ENCODE data around the gene GRK5. TPM values are rescaled to one million over a fixed set of nuclear protein-coding genes. Genes with fewer than 3 reads are reported as not detected.

The GRK5 gene
- total and polyA plus RNA-seq, 2 donors: 23.8 to 27.0 TPM

- Histone ChIP-seq H3K4me1 (ENCODE audit: insufficient read depth) (no peaks in the 10 kb centered on the region), H3K27ac (ENCODE audit: low read depth) (no peak overlapping the region), H3K4me3 (ENCODE audit: low read depth, low read length) (no peak overlapping the region), H3K36me3 (ENCODE audit: insufficient read depth) (no peaks in the 10 kb centered on the region)
- 66% methylated on average over 2 of the region's 2 CpGs for WGBS
- DNase-seq (ENCODE audit: extremely low spot score): no peak
Measured at GRCh38 chr10:119352042-119352441, 144.7 kb downstream of the GRK5 start.

DNA sequence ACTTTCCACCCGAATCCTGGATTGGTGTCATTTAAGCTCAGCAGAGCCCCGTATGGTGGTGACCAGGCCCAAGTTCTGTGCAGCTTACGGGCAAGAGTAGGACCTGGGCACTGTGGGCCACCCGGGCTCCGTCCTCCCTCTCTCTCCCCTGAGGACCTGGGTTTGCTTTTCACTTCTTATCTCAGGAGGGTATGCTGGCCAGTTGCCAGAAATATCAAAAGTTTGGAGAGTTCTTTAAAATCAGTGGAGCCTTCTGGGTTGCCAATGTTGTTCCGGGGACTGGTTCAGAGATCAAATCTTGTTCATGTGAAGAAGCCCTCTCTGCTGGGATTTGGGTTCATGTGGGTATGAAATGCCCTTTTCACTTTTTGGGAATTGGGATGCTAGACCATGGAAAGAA is 145.4 kb downstream of the GRK5 start:
- Histone ChIP-seq H3K4me1 (ENCODE audit: insufficient read depth) (no peaks in the 10 kb centered on the region), H3K4me3 (ENCODE audit: low read depth, low read length) (no peak overlapping the region), H3K27ac (ENCODE audit: low read depth) (no peak overlapping the region), H3K36me3 (ENCODE audit: insufficient read depth) (no peaks in the 10 kb centered on the region)
- 88% methylated on average over 6 of the region's 6 CpGs for WGBS
- no peak for DNase-seq (ENCODE audit: extremely low spot score)

GRCh38 chr10:119353421-119353820 is 146.1 kb downstream of the GRK5 start:
- Histone ChIP-seq H3K4me3 (ENCODE audit: low read depth, low read length) (no peak overlapping the region), H3K4me1 (ENCODE audit: insufficient read depth) (no peaks in the 10 kb centered on the region), H3K27ac (ENCODE audit: low read depth) (no peak overlapping the region), H3K36me3 (ENCODE audit: insufficient read depth) (no peaks in the 10 kb centered on the region)
- 75% methylated on average over 2 of the region's 2 CpGs for WGBS
- DNase-seq (ENCODE audit: extremely low spot score): no peak

DNA sequence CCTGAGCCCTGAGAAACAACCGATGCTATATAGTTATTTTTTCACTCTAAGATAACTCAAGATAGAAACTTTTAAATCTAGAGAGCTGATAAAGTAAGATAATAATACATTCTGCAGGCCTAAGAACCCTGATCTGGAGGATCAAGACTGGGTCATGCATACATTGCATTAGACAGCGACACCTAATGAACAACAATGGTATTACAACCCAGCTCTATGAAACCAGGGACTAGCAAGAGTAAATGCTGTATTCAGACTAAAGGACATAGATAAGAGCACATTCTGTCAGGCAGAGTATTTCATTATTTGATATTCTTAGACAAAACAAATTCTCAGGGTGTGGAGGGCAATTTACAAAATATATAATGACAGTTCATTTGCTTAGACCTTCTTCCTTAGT is 148.6 kb downstream of the GRK5 start:
- Histone ChIP-seq H3K4me1 (ENCODE audit: insufficient read depth) (no peaks in the 10 kb centered on the region), H3K27ac (ENCODE audit: low read depth) (no peak overlapping the region), H3K36me3 (ENCODE audit: insufficient read depth) (no peaks in the 10 kb centered on the region), H3K4me3 (ENCODE audit: low read depth, low read length) (no peak overlapping the region)
- 89% methylated on average over 2 of the region's 2 CpGs for WGBS
- DNase-seq (ENCODE audit: extremely low spot score): no peak

DNA sequence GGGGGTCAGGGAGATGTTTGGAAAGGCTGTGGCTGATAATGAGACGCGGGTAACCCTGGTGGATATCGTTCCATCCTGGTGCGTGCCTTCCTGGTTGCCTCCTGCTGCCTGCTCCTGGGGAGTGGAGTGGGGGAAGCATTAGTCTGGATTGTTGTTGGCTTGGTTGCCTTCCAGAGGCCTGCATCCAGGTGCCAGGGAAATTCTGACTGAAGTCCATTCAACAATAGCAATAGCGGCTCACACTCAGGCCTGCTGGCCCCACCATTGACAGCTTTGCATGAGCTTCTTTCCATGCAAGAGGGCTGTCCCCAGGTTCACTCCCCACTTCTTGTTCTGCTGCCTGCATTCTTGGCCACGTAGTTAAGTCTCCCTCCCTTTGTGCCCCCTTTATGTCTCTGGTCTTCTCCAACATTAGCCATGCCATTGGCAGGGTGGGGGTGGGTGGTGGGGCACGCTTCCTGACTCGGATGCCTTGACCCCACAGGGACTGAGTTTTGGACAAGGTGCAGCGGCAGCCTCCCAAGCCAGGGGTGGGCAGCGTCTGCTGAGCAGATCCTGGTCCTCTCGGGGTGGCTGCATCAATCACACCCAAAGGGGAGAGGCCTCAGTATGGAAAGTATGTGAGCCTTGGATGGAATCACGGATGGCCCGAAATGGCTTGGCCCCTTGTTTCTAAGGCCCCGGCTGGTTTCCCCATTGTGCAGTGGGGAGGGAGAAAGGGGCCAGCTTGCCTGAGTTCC is 150.2 kb downstream of the GRK5 start:
- DNase-seq (ENCODE audit: extremely low spot score): no peak
- no peaks in the 10 kb centered on the region for H3K36me3 ChIP-seq (ENCODE audit: insufficient read depth)
- no peaks in the 10 kb centered on the region for H3K4me1 ChIP-seq (ENCODE audit: insufficient read depth)
- no peak overlapping the region for H3K27ac ChIP-seq (ENCODE audit: low read depth)
- WGBS: 87% methylated on average over 14 of the region's 14 CpGs
- no peak overlapping the region for H3K4me3 ChIP-seq (ENCODE audit: low read depth, low read length)

DNA sequence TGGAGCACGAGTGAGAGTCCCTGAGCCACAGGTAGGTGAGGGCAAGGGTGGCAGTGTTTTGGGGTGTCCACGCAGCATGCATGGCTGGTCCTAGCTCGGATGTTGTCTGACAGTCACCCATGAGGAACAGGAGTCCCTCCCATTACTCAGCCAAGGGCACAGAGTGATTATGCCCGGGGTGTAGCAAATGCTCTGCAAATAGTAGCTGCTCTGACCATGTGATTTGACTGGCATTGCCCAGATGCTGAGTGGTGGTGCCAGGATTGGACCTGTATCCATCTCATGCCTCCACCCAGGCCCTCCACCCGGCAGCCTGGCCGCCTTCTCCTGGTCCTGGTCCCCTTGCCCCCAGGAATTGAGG is 150.8 kb downstream of the GRK5 start:
- no peak overlapping the region for H3K27ac ChIP-seq (ENCODE audit: low read depth)
- no peak for DNase-seq (ENCODE audit: extremely low spot score)
- WGBS: 94% methylated on average over 6 of the region's 6 CpGs
- no peaks in the 10 kb centered on the region for H3K36me3 ChIP-seq (ENCODE audit: insufficient read depth)
- H3K4me3 ChIP-seq (ENCODE audit: low read depth, low read length): no peak overlapping the region
- H3K4me1 ChIP-seq (ENCODE audit: insufficient read depth): no peaks in the 10 kb centered on the region

- Histone ChIP-seq H3K27ac (ENCODE audit: low read depth) (no peak overlapping the region), H3K4me1 (ENCODE audit: insufficient read depth) (no peaks in the 10 kb centered on the region), H3K4me3 (ENCODE audit: low read depth, low read length) (no peak overlapping the region), H3K36me3 (ENCODE audit: insufficient read depth) (no peaks in the 10 kb centered on the region)
- no peak for DNase-seq (ENCODE audit: extremely low spot score)
- WGBS: 94% methylated on average over 2 of the region's 2 CpGs
Measured at GRCh38 chr10:119358567-119358966, 151.2 kb downstream of the GRK5 start.

DNA sequence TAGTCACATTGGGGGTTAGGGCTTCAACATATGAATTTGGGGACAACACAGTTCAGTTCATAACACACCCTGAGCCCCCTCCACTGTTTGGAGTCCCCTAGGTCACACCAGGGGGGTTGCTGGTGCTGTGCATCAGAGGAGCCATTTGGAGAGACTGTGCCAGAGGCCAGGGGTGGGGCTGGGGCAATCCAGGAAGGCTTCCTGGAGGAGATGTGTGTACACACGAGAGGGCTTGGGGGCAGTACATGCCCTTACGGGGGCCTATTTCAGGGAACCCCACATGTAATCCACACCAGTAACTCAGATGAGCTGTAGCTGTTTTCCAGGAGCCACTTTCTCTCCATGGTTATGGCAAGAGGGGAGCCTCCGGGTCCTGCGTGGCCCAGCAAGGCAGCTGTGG is 151.7 kb downstream of the GRK5 start:
- no peaks in the 10 kb centered on the region for H3K4me1 ChIP-seq (ENCODE audit: insufficient read depth)
- WGBS: 96% methylated on average over 4 of the region's 4 CpGs
- DNase-seq (ENCODE audit: extremely low spot score): no peak
- no peaks in the 10 kb centered on the region for H3K36me3 ChIP-seq (ENCODE audit: insufficient read depth)
- H3K4me3 ChIP-seq (ENCODE audit: low read depth, low read length): no peak overlapping the region
- H3K27ac ChIP-seq (ENCODE audit: low read depth): no peak overlapping the region

DNA sequence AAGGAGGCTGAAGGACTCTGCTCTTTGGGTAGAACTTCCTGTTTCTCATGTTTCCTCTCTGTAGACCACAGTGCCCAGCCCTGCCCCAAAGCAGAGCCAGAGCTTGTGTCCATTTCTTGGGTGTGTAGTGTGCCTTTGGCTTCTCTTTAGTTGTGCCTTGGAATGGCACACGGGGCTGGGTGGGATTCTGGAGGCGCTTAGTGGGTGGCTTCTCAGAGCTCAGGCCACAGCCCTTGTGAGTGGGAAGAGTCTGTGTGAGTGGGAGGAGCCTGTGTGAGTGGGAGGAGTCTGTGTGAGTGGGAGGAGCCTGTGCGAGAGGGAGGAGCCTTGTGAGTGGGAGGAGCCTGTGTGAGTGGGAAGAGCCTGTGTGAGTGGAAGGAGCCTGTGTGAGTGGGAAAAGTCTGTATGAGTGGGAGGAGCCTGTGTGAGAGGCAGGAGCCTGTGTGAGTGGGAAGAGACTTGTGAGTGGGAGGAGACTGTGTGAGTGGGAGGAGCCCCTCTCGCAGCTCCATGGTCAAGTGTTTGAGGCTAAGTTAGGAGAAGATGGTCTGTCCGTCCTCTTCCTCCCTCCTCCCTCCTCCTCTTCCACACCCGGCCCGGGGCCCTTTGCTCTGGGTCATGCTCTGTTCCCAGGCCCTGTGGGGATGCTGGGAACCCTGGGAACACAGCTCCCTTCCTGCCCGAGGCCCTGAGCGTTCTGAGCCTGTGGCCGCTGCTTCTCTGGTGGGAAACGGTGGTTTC is 153.0 kb downstream of the GRK5 start:
- Histone ChIP-seq H3K27ac (ENCODE audit: low read depth) (no peak overlapping the region), H3K4me3 (ENCODE audit: low read depth, low read length) (no peak overlapping the region), H3K36me3 (ENCODE audit: insufficient read depth) (no peaks in the 10 kb centered on the region), H3K4me1 (ENCODE audit: insufficient read depth) (no peaks in the 10 kb centered on the region)
- no peak for DNase-seq (ENCODE audit: extremely low spot score)
- 86% methylated on average over 11 of the region's 11 CpGs for WGBS

DNA sequence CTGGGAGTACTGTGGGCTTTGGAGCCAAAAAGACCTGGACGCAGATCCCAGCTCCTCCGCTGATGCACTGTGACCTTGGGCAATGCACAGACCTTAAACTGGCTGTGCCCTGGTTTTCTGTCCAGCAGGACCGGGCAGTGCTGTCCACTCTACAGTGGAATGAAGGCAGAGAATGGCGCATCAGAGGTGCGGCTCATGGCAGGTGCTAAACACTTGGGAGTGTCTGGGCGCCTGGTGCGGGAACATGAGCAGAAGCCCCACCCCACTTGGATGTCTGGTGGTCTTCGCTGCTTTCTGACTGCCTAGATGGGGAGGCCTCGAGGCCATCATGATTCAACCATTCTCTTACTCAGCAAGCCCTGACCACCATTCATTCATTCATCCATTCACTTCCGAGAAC is 153.7 kb downstream of the GRK5 start:
- no peak overlapping the region for H3K4me3 ChIP-seq (ENCODE audit: low read depth, low read length)
- WGBS: 97% methylated on average over 10 of the region's 10 CpGs
- no peaks in the 10 kb centered on the region for H3K4me1 ChIP-seq (ENCODE audit: insufficient read depth)
- no peak for DNase-seq (ENCODE audit: extremely low spot score)
- H3K36me3 ChIP-seq (ENCODE audit: insufficient read depth): no peaks in the 10 kb centered on the region
- H3K27ac ChIP-seq (ENCODE audit: low read depth): no peak overlapping the region

DNA sequence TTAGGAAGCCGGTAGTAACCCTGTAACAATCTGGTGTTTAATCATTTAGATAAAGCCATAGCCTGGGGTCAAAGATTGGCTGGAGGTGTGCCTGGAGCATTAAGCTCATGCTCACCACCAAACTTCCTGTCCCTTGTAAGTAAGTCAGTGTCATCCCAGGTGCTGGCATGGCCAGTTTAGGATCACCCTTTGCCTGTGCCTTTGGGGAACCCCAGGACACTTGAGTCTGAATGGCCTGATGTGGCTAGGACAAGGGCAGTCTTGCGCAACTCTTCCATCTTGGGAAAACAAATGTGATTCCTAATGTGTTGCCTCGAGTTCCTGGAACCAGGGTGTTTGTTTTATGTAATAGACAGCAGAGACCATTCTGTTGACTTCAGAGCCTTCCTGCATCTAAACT is 154.8 kb downstream of the GRK5 start:
- no peaks in the 10 kb centered on the region for H3K36me3 ChIP-seq (ENCODE audit: insufficient read depth)
- DNase-seq (ENCODE audit: extremely low spot score): no peak
- H3K4me3 ChIP-seq (ENCODE audit: low read depth, low read length): no peak overlapping the region
- no peaks in the 10 kb centered on the region for H3K4me1 ChIP-seq (ENCODE audit: insufficient read depth)
- 67% methylated on average over 3 of the region's 3 CpGs for WGBS
- no peak overlapping the region for H3K27ac ChIP-seq (ENCODE audit: low read depth)

DNA sequence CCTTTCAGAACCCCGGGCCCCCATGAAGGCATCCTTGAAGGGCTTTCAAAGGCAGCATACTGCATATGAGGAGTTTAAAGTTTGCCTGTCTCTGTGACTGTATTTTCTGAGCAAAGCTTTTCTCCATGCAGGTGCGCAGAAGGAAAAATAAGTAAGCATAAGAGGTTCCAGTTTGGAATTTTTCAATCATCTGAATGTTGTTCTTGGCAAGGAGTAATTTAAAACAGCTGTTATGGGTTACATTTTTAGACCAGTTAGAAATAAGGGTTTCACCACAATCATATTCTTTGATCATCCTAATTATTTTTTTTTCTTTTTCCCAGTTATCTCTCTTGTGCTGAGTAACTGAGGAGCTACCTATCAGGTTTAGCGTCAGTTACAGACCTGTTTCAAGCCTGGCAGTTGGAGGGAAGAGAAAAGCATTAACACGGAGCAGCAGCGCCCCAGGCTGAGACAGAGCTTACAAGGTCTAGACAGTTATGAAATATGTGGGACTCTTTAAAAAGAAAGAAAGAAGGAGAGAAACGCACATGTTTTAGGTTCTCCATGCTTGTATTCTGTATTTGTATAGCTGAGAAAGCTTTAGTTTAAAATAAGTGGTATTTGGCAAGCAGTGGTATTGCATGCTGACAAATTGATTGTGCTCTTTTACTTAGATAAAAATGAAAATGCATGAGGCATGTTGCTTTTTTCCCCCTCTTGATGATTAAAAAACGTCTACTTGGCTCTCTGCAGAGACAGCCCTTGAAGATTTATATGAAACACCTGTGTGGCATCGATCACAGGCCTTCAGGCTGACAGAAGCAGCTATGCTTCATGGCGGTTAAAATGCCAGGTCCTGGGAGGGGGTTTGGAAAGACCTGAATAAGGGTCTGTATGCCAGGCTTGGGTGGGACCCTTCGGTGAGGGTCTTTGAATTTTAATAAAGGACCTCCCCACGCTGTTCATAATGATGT is 157.6 kb downstream of the GRK5 start:
- Histone ChIP-seq H3K4me3 (ENCODE audit: low read depth, low read length) (no peak overlapping the region), H3K36me3 (ENCODE audit: insufficient read depth) (no peaks in the 10 kb centered on the region), H3K4me1 (ENCODE audit: insufficient read depth) (no peaks in the 10 kb centered on the region), H3K27ac (ENCODE audit: low read depth) (no peak overlapping the region)
- 75% methylated on average over 11 of the region's 11 CpGs for WGBS
- no peak for DNase-seq (ENCODE audit: extremely low spot score)

DNA sequence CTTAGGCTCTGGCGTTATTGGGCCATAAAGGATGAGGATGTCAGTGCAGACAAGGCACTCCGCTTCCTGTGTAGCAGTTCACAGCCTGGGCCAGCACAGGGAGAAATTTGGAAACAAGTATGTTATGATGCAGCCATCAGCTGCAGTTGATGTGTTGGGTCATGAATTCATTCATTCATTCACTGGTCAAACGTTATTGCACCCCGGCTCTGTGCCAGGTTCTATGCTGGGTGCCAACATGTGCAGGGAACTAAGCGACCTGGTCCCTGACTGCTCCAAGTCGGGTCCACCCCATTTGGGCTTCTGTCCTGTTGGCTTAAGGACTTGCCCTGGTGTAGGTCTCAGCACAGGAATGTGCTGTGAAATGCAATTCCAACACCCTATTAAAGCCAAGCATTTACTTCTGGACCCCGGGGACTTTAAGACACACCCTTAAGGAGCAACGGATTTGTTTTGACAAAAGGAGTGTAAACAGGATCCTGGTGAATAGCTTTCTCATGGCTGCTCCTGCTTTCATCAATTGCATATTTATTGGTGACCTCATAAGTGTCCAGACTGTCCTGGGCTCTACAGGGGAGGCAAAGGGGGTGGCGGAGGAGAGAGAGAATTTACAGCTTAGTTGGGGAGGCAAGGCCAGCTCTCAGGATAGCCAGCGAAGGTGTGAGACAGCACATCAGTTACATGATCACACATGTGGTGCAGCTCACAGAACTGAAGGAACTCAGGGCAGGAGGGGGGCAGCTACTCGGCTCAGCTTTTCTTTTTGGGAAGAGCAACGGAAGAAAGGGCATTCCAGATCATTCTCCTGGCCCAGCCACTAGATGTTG is 158.6 kb downstream of the GRK5 start:
- Histone ChIP-seq H3K4me1 (ENCODE audit: insufficient read depth) (no peaks in the 10 kb centered on the region), H3K27ac (ENCODE audit: low read depth) (no peak overlapping the region)
- WGBS: 78% methylated on average over 12 of the region's 12 CpGs

More for the DNA sequence above, 158.6 kb downstream of the GRK5 start:
- H3K36me3 ChIP-seq (ENCODE audit: insufficient read depth): no peaks in the 10 kb centered on the region
- H3K4me3 ChIP-seq (ENCODE audit: low read depth, low read length): no peak overlapping the region
- no peak for DNase-seq (ENCODE audit: extremely low spot score)
